Right lobe of liver (tissue), 4 donors: ENCODE measurements around the gene PPP1R37.

Experiments
- CTCF ChIP-seq, 4 donors: fragments of 200-600 bp in 3 of 4; fragments of 450-650 bp in 1 of 4; IDR thresholded peaks; one replicate each; pipeline versions ENCODE4 v1.5.1 to v1.8.0; 2016 to 2022; ENCODE audit warnings: antibody characterized with exemption in 4 of 4, mild to moderate bottlenecking in 2 of 4
- POLR2A ChIP-seq: fragments of 450-650 bp; IDR thresholded peaks from one replicate; pipeline ENCODE4 v1.6.1; 2017; ENCODE audit warnings: antibody characterized with exemption, mild to moderate bottlenecking
- donor health status: DM: no; HTN: no; CAD: no.
- donor health status: DM: no; HTN: no; CAD: no.
- donor health status: DM: no; HTN: yes; CAD: no.

- TF ChIP-seq CTCF (IDR thresholded peaks at IDR 0.05) (no peak), POLR2A (no peak)
Observed at GRCh38 chr19:45163156-45163555, 70.2 kb downstream of the PPP1R37 start.
